ENCODE measurements around the gene ZKSCAN2. TPM values are rescaled to one million over a fixed set of nuclear protein-coding genes. Genes with fewer than 3 reads are reported as not detected.
A peak's percentile ranks its signal among the peaks of the same experiment; 100 is the strongest.

Gene ZKSCAN2
- polyA plus RNA-seq, 4 donors = 0.54 to 5.1 (median 0.89) TPM

- H3K4me3 ChIP-seq (ENCODE audit: low read depth in 1 of 3, low read length in 3 of 3) = no peak overlapping the region
- no peak for DNase-seq
- no peaks in the 10 kb centered on the region for H3K9me3 ChIP-seq (ENCODE audit: control insufficient read depth in 2 of 2, insufficient read depth in 1 of 2, low read depth in 1 of 2, low read length in 1 of 2)
- no peak for FAIRE-seq
- H3K27me3 ChIP-seq (ENCODE audit: control insufficient read depth in 3 of 3, insufficient read depth in 3 of 3, low read length in 3 of 3) = no peaks in the 10 kb centered on the region
- H3K36me3 ChIP-seq (ENCODE audit: control insufficient read depth in 3 of 3, insufficient read depth in 2 of 3, low read depth in 1 of 3, low read length in 3 of 3) = peaks cover 0 to 3% (median 0%) of the 10 kb centered on the region in 3 donors
- H3K4me1 ChIP-seq (ENCODE audit: control insufficient read depth in 3 of 3, insufficient read depth in 2 of 3, low read depth in 1 of 3, low read length in 2 of 3) = no peaks in the 10 kb centered on the region
- WGBS, 3 donors = 71 to 78% (median 77%) methylated on average over 5 of the region's 5 CpGs
- no peak overlapping the region for H3K27ac ChIP-seq (ENCODE audit: low read depth in 1 of 3, low read length in 2 of 3)
Observed at GRCh38 chr16:25271421-25271820, 13.8 kb upstream of the ZKSCAN2 start.

DNA sequence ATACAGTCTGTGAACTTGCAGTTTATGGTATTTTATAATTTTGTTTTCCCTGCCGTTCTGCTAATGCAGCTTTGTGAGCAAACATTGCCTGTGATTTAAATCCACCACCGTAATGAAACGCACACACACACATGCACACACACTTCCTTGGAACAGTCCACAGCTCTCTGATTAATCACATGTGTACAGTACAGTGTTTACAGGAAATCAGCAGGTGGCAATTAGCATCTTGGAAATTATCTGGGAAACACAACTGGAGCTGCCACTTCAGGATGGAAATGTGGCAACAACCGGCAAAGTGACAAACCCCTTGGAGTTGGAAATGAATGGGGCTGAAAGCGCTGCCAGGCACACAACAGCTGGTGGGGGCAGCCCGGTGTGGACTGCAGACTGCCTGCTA is 12.9 kb upstream of the ZKSCAN2 start:
- DNase-seq = no peak
- Histone ChIP-seq H3K27me3 (ENCODE audit: control insufficient read depth in 3 of 3, insufficient read depth in 3 of 3, low read length in 3 of 3) (no peaks in the 10 kb centered on the region), H3K4me3 (ENCODE audit: low read depth in 1 of 3, low read length in 3 of 3) (no peak overlapping the region), H3K36me3 (ENCODE audit: control insufficient read depth in 3 of 3, insufficient read depth in 2 of 3, low read depth in 1 of 3, low read length in 3 of 3) (peaks cover 0 to 5% (median 0%) of the 10 kb centered on the region in 3 donors), H3K9me3 (ENCODE audit: control insufficient read depth in 2 of 2, insufficient read depth in 1 of 2, low read depth in 1 of 2, low read length in 1 of 2) (no peaks in the 10 kb centered on the region), H3K4me1 (ENCODE audit: control insufficient read depth in 3 of 3, insufficient read depth in 2 of 3, low read depth in 1 of 3, low read length in 2 of 3) (no peaks in the 10 kb centered on the region), H3K27ac (ENCODE audit: low read depth in 1 of 3, low read length in 2 of 3) (no peak overlapping the region)
- FAIRE-seq = no peak
- 55 to 69% (median 56%) methylated on average over 6 of the region's 6 CpGs for WGBS, 3 donors

DNA sequence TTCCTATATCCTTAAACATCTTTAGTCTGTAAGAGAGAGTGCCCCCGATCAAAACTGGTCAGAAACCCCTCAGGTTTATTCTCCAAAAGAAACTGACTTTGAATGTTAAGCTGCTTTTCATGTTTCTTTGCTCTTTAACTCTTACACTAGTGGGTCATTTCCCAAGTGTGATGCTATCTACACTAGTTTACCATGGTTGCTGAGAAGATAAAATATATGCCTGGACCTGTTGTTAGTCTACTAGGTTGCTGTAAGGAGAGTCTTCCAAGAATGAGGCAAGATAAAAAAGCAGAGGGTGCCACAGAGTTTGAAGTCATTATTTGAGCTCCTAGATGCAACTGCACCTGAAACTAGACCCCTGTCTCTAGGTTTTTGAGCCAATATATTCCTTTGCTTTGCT is 12.2 kb upstream of the ZKSCAN2 start:
- Histone ChIP-seq H3K9me3 (ENCODE audit: control insufficient read depth in 2 of 2, insufficient read depth in 1 of 2, low read depth in 1 of 2, low read length in 1 of 2) (no peaks in the 10 kb centered on the region), H3K4me3 (ENCODE audit: low read depth in 1 of 3, low read length in 3 of 3) (no peak overlapping the region), H3K27me3 (ENCODE audit: control insufficient read depth in 3 of 3, insufficient read depth in 3 of 3, low read length in 3 of 3) (no peaks in the 10 kb centered on the region), H3K4me1 (ENCODE audit: control insufficient read depth in 3 of 3, insufficient read depth in 2 of 3, low read depth in 1 of 3, low read length in 2 of 3) (no peaks in the 10 kb centered on the region), H3K27ac (ENCODE audit: low read depth in 1 of 3, low read length in 2 of 3) (no peak overlapping the region), H3K36me3 (ENCODE audit: control insufficient read depth in 3 of 3, insufficient read depth in 2 of 3, low read depth in 1 of 3, low read length in 3 of 3) (peaks cover 0 to 7% (median 0%) of the 10 kb centered on the region in 3 donors)
- no peak for FAIRE-seq
- no peak for DNase-seq
- WGBS, 3 donors = 95 to 100% (median 100%) methylated on average over 1 of the region's 1 CpG

DNA sequence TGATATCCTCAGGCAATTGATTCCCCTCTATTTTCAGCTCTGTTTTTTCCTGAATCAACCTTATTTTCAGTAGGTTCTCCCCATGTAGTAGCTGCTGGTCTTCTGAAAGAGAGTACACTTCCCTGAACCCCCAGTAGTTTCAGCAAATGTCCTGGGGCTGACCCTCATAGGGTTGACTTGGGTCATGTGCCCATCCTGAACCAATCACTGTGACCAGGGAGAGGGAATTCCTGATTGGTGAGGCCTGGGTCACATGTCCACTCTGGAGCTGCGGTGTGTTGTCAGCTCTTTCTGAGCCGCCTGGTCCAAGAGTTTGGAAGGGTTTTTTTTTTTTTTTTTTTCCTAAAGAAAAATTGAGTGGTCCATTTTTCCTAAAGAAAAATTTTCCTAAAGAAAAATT is 8.3 kb upstream of the ZKSCAN2 start:
- no peak overlapping the region for H3K27ac ChIP-seq (ENCODE audit: low read depth in 1 of 3, low read length in 2 of 3)
- FAIRE-seq = no peak

DNA sequence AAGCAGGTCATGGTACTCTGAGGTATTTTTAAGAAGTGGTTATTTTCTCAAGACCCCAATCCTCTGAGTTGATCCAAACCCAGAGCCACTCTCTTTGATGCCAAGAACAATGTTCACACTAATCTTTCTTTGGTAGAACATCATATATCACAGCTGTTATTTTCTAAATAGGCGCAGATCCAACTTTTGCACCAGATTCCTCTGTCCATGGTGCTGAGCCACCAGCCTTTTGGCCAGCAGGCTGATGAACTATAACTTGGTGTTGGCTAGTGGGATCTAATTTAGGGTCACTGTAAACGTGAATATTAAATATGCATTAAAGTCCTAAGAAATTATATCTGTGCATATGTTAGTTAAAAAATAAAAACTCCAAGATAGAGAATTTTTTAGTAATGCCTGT is 7.0 kb upstream of the ZKSCAN2 start:
- no peak overlapping the region for H3K27ac ChIP-seq (ENCODE audit: low read depth in 1 of 3, low read length in 2 of 3)
- DNase-seq = no peak
- 87 to 92% (median 92%) methylated on average over 2 of the region's 2 CpGs for WGBS, 3 donors
- FAIRE-seq = no peak
- no peaks in the 10 kb centered on the region for H3K9me3 ChIP-seq (ENCODE audit: control insufficient read depth in 2 of 2, insufficient read depth in 1 of 2, low read depth in 1 of 2, low read length in 1 of 2)
- H3K27me3 ChIP-seq (ENCODE audit: control insufficient read depth in 3 of 3, insufficient read depth in 3 of 3, low read length in 3 of 3) = no peaks in the 10 kb centered on the region
- peaks cover 0 to 13% (median 0%) of the 10 kb centered on the region in 3 donors for H3K36me3 ChIP-seq (ENCODE audit: control insufficient read depth in 3 of 3, insufficient read depth in 2 of 3, low read depth in 1 of 3, low read length in 3 of 3)
- H3K4me1 ChIP-seq (ENCODE audit: control insufficient read depth in 3 of 3, insufficient read depth in 2 of 3, low read depth in 1 of 3, low read length in 2 of 3) = no peaks in the 10 kb centered on the region
- H3K4me3 ChIP-seq (ENCODE audit: low read depth in 1 of 3, low read length in 3 of 3) = no peak overlapping the region

More for the DNA sequence above, 8.3 kb upstream of the ZKSCAN2 start:
- no peak overlapping the region for H3K4me3 ChIP-seq (ENCODE audit: low read depth in 1 of 3, low read length in 3 of 3)
- H3K9me3 ChIP-seq (ENCODE audit: control insufficient read depth in 2 of 2, insufficient read depth in 1 of 2, low read depth in 1 of 2, low read length in 1 of 2) = no peaks in the 10 kb centered on the region
- H3K4me1 ChIP-seq (ENCODE audit: control insufficient read depth in 3 of 3, insufficient read depth in 2 of 3, low read depth in 1 of 3, low read length in 2 of 3) = no peaks in the 10 kb centered on the region
- H3K36me3 ChIP-seq (ENCODE audit: control insufficient read depth in 3 of 3, insufficient read depth in 2 of 3, low read depth in 1 of 3, low read length in 3 of 3) = peaks cover 0 to 13% (median 0%) of the 10 kb centered on the region in 3 donors
- 95 to 100% (median 96%) methylated on average over 2 of the region's 2 CpGs for WGBS, 3 donors
- DNase-seq = no peak
- no peaks in the 10 kb centered on the region for H3K27me3 ChIP-seq (ENCODE audit: control insufficient read depth in 3 of 3, insufficient read depth in 3 of 3, low read length in 3 of 3)

- Histone ChIP-seq H3K27me3 (ENCODE audit: control insufficient read depth in 3 of 3, insufficient read depth in 3 of 3, low read length in 3 of 3) (no peaks in the 10 kb centered on the region), H3K27ac (ENCODE audit: low read depth in 1 of 3, low read length in 2 of 3) (no peak overlapping the region), H3K36me3 (ENCODE audit: control insufficient read depth in 3 of 3, insufficient read depth in 2 of 3, low read depth in 1 of 3, low read length in 3 of 3) (peaks cover 0 to 6% (median 0%) of the 10 kb centered on the region in 3 donors), H3K4me1 (ENCODE audit: control insufficient read depth in 3 of 3, insufficient read depth in 2 of 3, low read depth in 1 of 3, low read length in 2 of 3) (peaks cover 7 to 11% (median 8%) of the 10 kb centered on the region in 3 donors), H3K9me3 (ENCODE audit: control insufficient read depth in 2 of 2, insufficient read depth in 1 of 2, low read depth in 1 of 2, low read length in 1 of 2) (no peaks in the 10 kb centered on the region), H3K4me3 (ENCODE audit: low read depth in 1 of 3, low read length in 3 of 3) (no peak overlapping the region)
- 78 to 95% (median 83%) methylated on average over 5 of the region's 5 CpGs for WGBS, 3 donors
- DNase-seq (no peak), FAIRE-seq (no peak)
Observed at GRCh38 chr16:25260416-25260815, 2.8 kb upstream of the ZKSCAN2 start.

- Histone ChIP-seq H3K27me3 (ENCODE audit: control insufficient read depth in 3 of 3, insufficient read depth in 3 of 3, low read length in 3 of 3) (no peaks in the 10 kb centered on the region), H3K4me3 (ENCODE audit: low read depth in 1 of 3, low read length in 3 of 3) (peak overlapping the region in 2 of 3 donors; percentile 64 to 91), H3K4me1 (ENCODE audit: control insufficient read depth in 3 of 3, insufficient read depth in 2 of 3, low read depth in 1 of 3, low read length in 2 of 3) (peaks cover 7 to 11% (median 8%) of the 10 kb centered on the region in 3 donors), H3K9me3 (ENCODE audit: control insufficient read depth in 2 of 2, insufficient read depth in 1 of 2, low read depth in 1 of 2, low read length in 1 of 2) (no peaks in the 10 kb centered on the region), H3K27ac (ENCODE audit: low read depth in 1 of 3, low read length in 2 of 3) (peak overlapping the region in 2 of 3 donors; percentile 97 to 99), H3K36me3 (ENCODE audit: control insufficient read depth in 3 of 3, insufficient read depth in 2 of 3, low read depth in 1 of 3, low read length in 3 of 3) (peaks cover 0 to 10% (median 0%) of the 10 kb centered on the region in 3 donors)
- DNase-seq (no peak), FAIRE-seq (no peak)
- 26 to 65% (median 54%) methylated on average over 4 of the region's 4 CpGs for WGBS, 3 donors
Observed at GRCh38 chr16:25258861-25259179, 1.2 kb upstream of the ZKSCAN2 start.

DNA sequence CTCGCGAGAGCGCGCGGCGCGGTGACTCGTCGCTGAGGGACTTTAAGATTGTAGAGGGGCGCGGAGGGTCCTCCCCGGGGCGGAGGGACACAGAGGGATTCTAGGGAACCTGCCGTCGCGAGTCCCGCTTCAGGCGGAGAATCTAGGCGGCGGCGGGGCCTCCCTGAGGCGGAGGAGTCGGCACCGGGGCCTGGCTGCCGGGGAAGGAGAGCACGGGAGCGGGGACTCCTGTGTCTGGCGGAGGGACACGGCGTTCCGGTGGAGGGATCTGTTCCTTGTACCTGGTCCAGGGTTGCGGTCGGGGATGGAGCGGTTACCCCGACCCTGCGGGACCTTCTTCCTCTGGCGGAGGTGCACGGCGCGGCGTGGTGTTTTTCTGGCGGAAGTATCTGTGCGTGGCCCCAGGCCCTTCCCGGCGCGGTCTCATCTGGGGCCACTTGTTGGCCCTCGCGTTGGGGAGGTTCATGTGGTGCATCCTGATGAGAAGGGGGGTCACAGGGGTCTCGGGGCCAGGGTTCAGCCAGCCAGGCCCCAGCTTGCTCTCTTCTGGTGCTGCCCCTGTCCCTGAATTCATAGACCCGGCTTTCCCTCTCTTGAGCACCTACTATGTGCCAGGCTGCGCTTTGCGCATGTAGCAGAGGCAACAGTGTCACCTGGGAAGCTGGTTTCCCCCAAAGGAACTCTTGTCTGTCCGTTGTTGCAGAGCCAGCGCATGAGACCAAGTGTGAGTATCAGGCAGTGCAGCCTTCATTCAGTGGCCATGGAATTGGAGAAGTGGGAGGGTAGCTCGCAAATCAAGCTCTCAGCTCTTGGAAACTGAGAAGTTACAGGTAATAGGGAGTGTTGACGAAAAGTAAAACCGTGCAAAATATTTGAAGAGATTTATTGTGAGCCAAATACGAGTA is 563 bp upstream of the ZKSCAN2 start:
- no peaks in the 10 kb centered on the region for H3K27me3 ChIP-seq (ENCODE audit: control insufficient read depth in 3 of 3, insufficient read depth in 3 of 3, low read length in 3 of 3)
- H3K4me3 ChIP-seq (ENCODE audit: low read depth in 1 of 3, low read length in 3 of 3) = peak overlapping the region; percentile 64 to 91 (median 84)
- FAIRE-seq (no peak), DNase-seq (peak; percentile 65 to 94)
- peaks cover 7 to 11% (median 8%) of the 10 kb centered on the region in 3 donors for H3K4me1 ChIP-seq (ENCODE audit: control insufficient read depth in 3 of 3, insufficient read depth in 2 of 3, low read depth in 1 of 3, low read length in 2 of 3)
- H3K36me3 ChIP-seq (ENCODE audit: control insufficient read depth in 3 of 3, insufficient read depth in 2 of 3, low read depth in 1 of 3, low read length in 3 of 3) = peaks cover 0 to 12% (median 2%) of the 10 kb centered on the region in 3 donors
- no peaks in the 10 kb centered on the region for H3K9me3 ChIP-seq (ENCODE audit: control insufficient read depth in 2 of 2, insufficient read depth in 1 of 2, low read depth in 1 of 2, low read length in 1 of 2)
- WGBS, 3 donors = 3 to 6% (median 5%) methylated on average over 46 to 58 of the region's 58 CpGs
- H3K27ac ChIP-seq (ENCODE audit: low read depth in 1 of 3, low read length in 2 of 3) = peak overlapping the region; percentile 97 to 99 (median 98)
